Astrocyte (in vitro differentiated cells and primary cell): ENCODE data around the gene FAAH. TPM values are rescaled to one million over a fixed set of nuclear protein-coding genes. Genes with fewer than 3 reads are reported as not detected.

Experiments
- DNase-seq: peaks from one replicate; pipeline ENCODE4 v3.0.0-alpha.2; 2010; ENCODE audit warnings: low read depth
- FAIRE-seq: peaks from 2 replicates; lab custom pipeline; 2011; peaks lifted over from hg19 to GRCh38; lab: Jason Lieb, UNC
- H2AFZ ChIP-seq: 2 replicates; pipeline ENCODE4 v1.6.0; 2012; ENCODE audit warnings: low read depth, low read length, inconsistent platforms
- H3K27ac ChIP-seq: 2 replicates; pipeline ENCODE4 v1.5.1; 2011; ENCODE audit warnings: low read depth, low read length, inconsistent platforms
- H3K27me3 ChIP-seq: 2 replicates; pipeline ENCODE4 v1.6.0; 2011; ENCODE audit warnings: low read length, inconsistent platforms; ENCODE audit not compliant: insufficient read depth
- H3K36me3 ChIP-seq: 2 replicates; pipeline ENCODE4 v1.5.1; 2011; ENCODE audit warnings: low read length, inconsistent platforms; ENCODE audit not compliant: insufficient read depth
- H3K4me1 ChIP-seq: 2 replicates; pipeline ENCODE4 v1.5.1; 2011; ENCODE audit warnings: low read length, inconsistent platforms; ENCODE audit not compliant: insufficient read depth
- H3K4me2 ChIP-seq: 2 replicates; pipeline ENCODE4 v1.6.0; 2012; ENCODE audit warnings: low read length, inconsistent platforms
- H3K4me3 ChIP-seq: 2 replicates; pipeline ENCODE4 v1.5.1; 2011; ENCODE audit warnings: low read depth, mild to moderate bottlenecking, low read length, inconsistent platforms; ENCODE audit not compliant: insufficient read depth
- H3K79me2 ChIP-seq: 2 replicates; pipeline ENCODE4 v1.6.0; 2012; ENCODE audit warnings: mild to moderate bottlenecking, low read length, inconsistent platforms; ENCODE audit not compliant: insufficient read depth
- H3K9ac ChIP-seq: 2 replicates; pipeline ENCODE4 v1.6.0; 2012; ENCODE audit warnings: mild to moderate bottlenecking, low read length, inconsistent platforms
- H3K9me3 ChIP-seq: 2 replicates; pipeline ENCODE4 v1.5.1; 2012; ENCODE audit warnings: low read depth, mild to moderate bottlenecking, low read length, inconsistent platforms; ENCODE audit not compliant: insufficient read depth
- H4K20me1 ChIP-seq: 2 replicates; pipeline ENCODE4 v1.6.0; 2012; ENCODE audit warnings: low read length, inconsistent platforms; ENCODE audit not compliant: insufficient read depth
- H3K27ac Mint-ChIP-seq: one replicate; pipeline ENCODE4 v1.8.0; 2021; ENCODE audit warnings: mild to moderate bottlenecking, mixed read lengths; ENCODE audit not compliant: unreplicated experiment
- H3K27me3 Mint-ChIP-seq: one replicate; pipeline ENCODE4 v1.8.0; 2021; ENCODE audit warnings: low read depth, mixed read lengths; ENCODE audit not compliant: unreplicated experiment
- H3K36me3 Mint-ChIP-seq: one replicate; pipeline ENCODE4 v1.8.0; 2021; ENCODE audit warnings: low read depth, mixed read lengths; ENCODE audit not compliant: unreplicated experiment
- H3K4me1 Mint-ChIP-seq: one replicate; pipeline ENCODE4 v1.8.0; 2021; ENCODE audit warnings: low read depth, mixed read lengths; ENCODE audit not compliant: unreplicated experiment
- H3K4me3 Mint-ChIP-seq: one replicate; pipeline ENCODE4 v1.8.0; 2021; ENCODE audit warnings: mild to moderate bottlenecking, moderate library complexity, mixed read lengths; ENCODE audit not compliant: unreplicated experiment
- H3K9me3 Mint-ChIP-seq: one replicate; pipeline ENCODE4 v1.8.0; 2021; ENCODE audit warnings: mild to moderate bottlenecking, mixed read lengths; ENCODE audit not compliant: unreplicated experiment
- EZH2 ChIP-seq: IDR thresholded peaks from 2 replicates; pipeline ENCODE4 v1.6.1; 2012; ENCODE audit warnings: mild to moderate bottlenecking, low read length, inconsistent platforms; ENCODE audit not compliant: insufficient read depth
- total RNA-seq: library from RNA; stranded (reverse); gene quantifications from 2 replicates; pipeline ENCODE4 v1.2.1, GENCODE V29; 2021
- TF ChIP-seq, protein P1 (sequence below): IDR thresholded peaks from 2 replicates; pipeline ENCODE4 v1.5.1; 2011; ENCODE audit warnings: low read depth, mild to moderate bottlenecking, inconsistent platforms, low read length, moderate library complexity; ENCODE audit not compliant: insufficient read depth

Gene FAAH
- total RNA-seq, 1 donor from 2014 or later: 1.9 TPM

- Mint-ChIP-seq H3K36me3 (no peaks in the 10 kb centered on the region), H3K27me3 (peaks cover 23% of the 10 kb centered on the region), H3K4me3 (no peak overlapping the region), H3K9me3 (peaks cover 2% of the 10 kb centered on the region), H3K27ac (no peak overlapping the region), H3K4me1 (peaks cover 2% of the 10 kb centered on the region)
- TF ChIP-seq EZH2: no peak
- TF ChIP-seq, protein P1, sequence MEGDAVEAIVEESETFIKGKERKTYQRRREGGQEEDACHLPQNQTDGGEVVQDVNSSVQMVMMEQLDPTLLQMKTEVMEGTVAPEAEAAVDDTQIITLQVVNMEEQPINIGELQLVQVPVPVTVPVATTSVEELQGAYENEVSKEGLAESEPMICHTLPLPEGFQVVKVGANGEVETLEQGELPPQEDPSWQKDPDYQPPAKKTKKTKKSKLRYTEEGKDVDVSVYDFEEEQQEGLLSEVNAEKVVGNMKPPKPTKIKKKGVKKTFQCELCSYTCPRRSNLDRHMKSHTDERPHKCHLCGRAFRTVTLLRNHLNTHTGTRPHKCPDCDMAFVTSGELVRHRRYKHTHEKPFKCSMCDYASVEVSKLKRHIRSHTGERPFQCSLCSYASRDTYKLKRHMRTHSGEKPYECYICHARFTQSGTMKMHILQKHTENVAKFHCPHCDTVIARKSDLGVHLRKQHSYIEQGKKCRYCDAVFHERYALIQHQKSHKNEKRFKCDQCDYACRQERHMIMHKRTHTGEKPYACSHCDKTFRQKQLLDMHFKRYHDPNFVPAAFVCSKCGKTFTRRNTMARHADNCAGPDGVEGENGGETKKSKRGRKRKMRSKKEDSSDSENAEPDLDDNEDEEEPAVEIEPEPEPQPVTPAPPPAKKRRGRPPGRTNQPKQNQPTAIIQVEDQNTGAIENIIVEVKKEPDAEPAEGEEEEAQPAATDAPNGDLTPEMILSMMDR: no peak
- Histone ChIP-seq H3K4me3 (no peak overlapping the region), H3K79me2 (no peaks in the 10 kb centered on the region), H4K20me1 (no peaks in the 10 kb centered on the region), H3K36me3 (no peaks in the 10 kb centered on the region), H3K9me3 (no peaks in the 10 kb centered on the region), H3K27me3 (peaks cover 11% of the 10 kb centered on the region), H3K9ac (no peak overlapping the region), H3K4me1 (peaks cover 5% of the 10 kb centered on the region), H2AFZ (no peak overlapping the region), H3K4me2 (no peak overlapping the region), H3K27ac (no peak overlapping the region)
- FAIRE-seq (no peak), DNase-seq (no peak)
These were observed 7.2 kb downstream of the FAAH start for GRCh38 chr1:46401154-46401913.

GRCh38 chr1:46401964-46402626 is 8.0 kb downstream of the FAAH start:
- H3K79me2 ChIP-seq: no peaks in the 10 kb centered on the region
- no peak overlapping the region for H3K4me2 ChIP-seq
- H3K27ac ChIP-seq: no peak overlapping the region
- DNase-seq (peak; percentile 86), FAIRE-seq (no peak)
- Mint-ChIP-seq H3K4me3 (no peak overlapping the region), H3K4me1 (peaks cover 4% of the 10 kb centered on the region), H3K36me3 (no peaks in the 10 kb centered on the region), H3K9me3 (peaks cover 2% of the 10 kb centered on the region), H3K27ac (no peak overlapping the region), H3K27me3 (peaks cover 18% of the 10 kb centered on the region)
- no peaks in the 10 kb centered on the region for H4K20me1 ChIP-seq
- H3K36me3 ChIP-seq: no peaks in the 10 kb centered on the region
- H3K9me3 ChIP-seq: no peaks in the 10 kb centered on the region
- H3K9ac ChIP-seq: no peak overlapping the region
- TF ChIP-seq EZH2: no peak
- TF ChIP-seq, protein P1: no peak
- H3K4me3 ChIP-seq: no peak overlapping the region
- peaks cover 10% of the 10 kb centered on the region for H3K4me1 ChIP-seq
- H2AFZ ChIP-seq: no peak overlapping the region
- peaks cover 8% of the 10 kb centered on the region for H3K27me3 ChIP-seq

DNA sequence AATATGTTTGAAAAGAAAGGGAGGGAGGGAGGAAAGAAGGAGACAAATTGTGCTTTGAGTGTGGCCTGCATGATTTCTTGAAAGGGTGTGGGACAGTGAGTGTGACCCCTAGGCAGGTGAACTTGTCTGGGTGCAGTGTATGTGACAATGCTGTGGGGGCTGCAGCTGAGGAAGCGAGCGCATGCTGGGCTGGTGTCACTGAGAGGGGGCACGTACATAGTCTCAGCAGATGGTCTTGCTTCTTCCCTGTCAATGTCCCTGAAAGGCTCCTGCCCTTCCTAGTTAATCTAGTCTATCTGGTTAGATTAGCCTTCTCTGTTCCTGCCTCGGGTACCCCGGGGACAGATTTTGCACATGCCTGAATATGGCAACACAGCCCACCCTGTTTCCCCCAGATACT is 9.8 kb downstream of the FAAH start:
- no peak overlapping the region for H2AFZ ChIP-seq

More for the DNA sequence above, 9.8 kb downstream of the FAAH start:
- no peaks in the 10 kb centered on the region for H4K20me1 ChIP-seq
- Mint-ChIP-seq H3K4me1 (peaks cover 10% of the 10 kb centered on the region), H3K4me3 (no peak overlapping the region), H3K36me3 (peaks cover 3% of the 10 kb centered on the region), H3K9me3 (peaks cover 2% of the 10 kb centered on the region), H3K27me3 (peaks cover 31% of the 10 kb centered on the region), H3K27ac (no peak overlapping the region)
- no peaks in the 10 kb centered on the region for H3K79me2 ChIP-seq
- H3K27ac ChIP-seq: no peak overlapping the region
- H3K4me1 ChIP-seq: peaks cover 10% of the 10 kb centered on the region
- DNase-seq (no peak), FAIRE-seq (no peak)
- H3K4me3 ChIP-seq: no peak overlapping the region
- no peaks in the 10 kb centered on the region for H3K9me3 ChIP-seq
- TF ChIP-seq, protein P1: no peak
- TF ChIP-seq EZH2: no peak
- H3K27me3 ChIP-seq: peaks cover 5% of the 10 kb centered on the region
- no peaks in the 10 kb centered on the region for H3K36me3 ChIP-seq
- H3K9ac ChIP-seq: no peak overlapping the region
- no peak overlapping the region for H3K4me2 ChIP-seq
